Adipocyte (in vitro differentiated cells): ENCODE results near the gene SLC24A1.

Experiments
- DNase-seq: peaks from one replicate; pipeline ENCODE4 v3.0.0-alpha.2; 2015; ENCODE audit warnings: low read depth
- H3K27me3 ChIP-seq: replicated peaks from 2 replicates; pipeline ENCODE4 v1.7.0; 2013; ENCODE audit warnings: mild to moderate bottlenecking, low read length, moderate library complexity; ENCODE audit not compliant: control insufficient read depth, insufficient read depth
- H3K36me3 ChIP-seq: 2 replicates; pipeline ENCODE4 v1.7.0; 2013; ENCODE audit warnings: low read length, mild to moderate bottlenecking, moderate library complexity; ENCODE audit not compliant: control insufficient read depth, insufficient read depth, severe bottlenecking
- H3K4me1 ChIP-seq: 2 replicates; pipeline ENCODE4 v1.7.0; 2013; ENCODE audit warnings: mild to moderate bottlenecking, low read length, moderate library complexity; ENCODE audit not compliant: control insufficient read depth, insufficient read depth
- H3K4me3 ChIP-seq: 2 replicates; pipeline ENCODE4 v1.7.0; 2013; ENCODE audit warnings: mild to moderate bottlenecking, low read length, moderate library complexity
- H3K9ac ChIP-seq: 2 replicates; pipeline ENCODE4 v1.7.0; 2013; ENCODE audit warnings: mild to moderate bottlenecking, low read length, moderate library complexity
- H3K9me3 ChIP-seq: 2 replicates; pipeline ENCODE4 v1.7.0; 2013; ENCODE audit warnings: mild to moderate bottlenecking, low read length, moderate library complexity; ENCODE audit not compliant: control insufficient read depth

The SLC24A1 gene

GRCh38 chr15:65639509-65639908 is 17.8 kb downstream of the SLC24A1 start:
- Histone ChIP-seq H3K9me3 (no peaks in the 10 kb centered on the region), H3K9ac (no peak overlapping the region), H3K36me3 (no peaks in the 10 kb centered on the region), H3K27me3 (no peaks in the 10 kb centered on the region), H3K4me1 (peaks cover 10% of the 10 kb centered on the region), H3K4me3 (no peak overlapping the region)
- no peak for DNase-seq

GRCh38 chr15:65641768-65642475 is 20.2 kb downstream of the SLC24A1 start:
- H3K27me3 ChIP-seq: no peaks in the 10 kb centered on the region
- no peak for DNase-seq

DNA sequence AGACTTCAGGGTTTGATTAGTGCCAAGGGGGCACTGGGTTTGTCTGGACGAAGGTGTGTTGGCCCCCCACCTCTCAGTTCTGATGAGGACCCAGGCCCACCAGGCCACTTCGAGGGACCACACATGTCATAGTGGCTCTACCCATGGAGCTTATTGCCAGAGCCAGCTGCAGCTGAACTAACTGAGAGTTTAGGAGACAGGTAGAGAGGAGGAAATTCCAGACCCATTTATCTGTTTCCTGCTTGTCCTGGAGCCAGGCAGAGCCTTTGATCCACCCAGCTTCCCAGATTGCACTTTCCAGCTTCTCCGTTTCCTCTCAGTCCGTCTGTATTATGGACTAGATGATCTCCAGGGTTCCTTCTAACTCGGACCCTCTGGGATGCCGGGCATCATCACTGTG is 20.9 kb downstream of the SLC24A1 start:
- no peak overlapping the region for H3K4me3 ChIP-seq
- H3K36me3 ChIP-seq: no peaks in the 10 kb centered on the region
- DNase-seq: no peak
- H3K27me3 ChIP-seq: no peaks in the 10 kb centered on the region
- H3K9me3 ChIP-seq: no peaks in the 10 kb centered on the region
- H3K4me1 ChIP-seq: peaks cover 6% of the 10 kb centered on the region
- no peak overlapping the region for H3K9ac ChIP-seq

More at GRCh38 chr15:65641768-65642475, 20.2 kb downstream of the SLC24A1 start:
- Histone ChIP-seq H3K9me3 (no peaks in the 10 kb centered on the region), H3K4me1 (peaks cover 6% of the 10 kb centered on the region), H3K9ac (no peak overlapping the region), H3K4me3 (no peak overlapping the region), H3K36me3 (no peaks in the 10 kb centered on the region)

DNA sequence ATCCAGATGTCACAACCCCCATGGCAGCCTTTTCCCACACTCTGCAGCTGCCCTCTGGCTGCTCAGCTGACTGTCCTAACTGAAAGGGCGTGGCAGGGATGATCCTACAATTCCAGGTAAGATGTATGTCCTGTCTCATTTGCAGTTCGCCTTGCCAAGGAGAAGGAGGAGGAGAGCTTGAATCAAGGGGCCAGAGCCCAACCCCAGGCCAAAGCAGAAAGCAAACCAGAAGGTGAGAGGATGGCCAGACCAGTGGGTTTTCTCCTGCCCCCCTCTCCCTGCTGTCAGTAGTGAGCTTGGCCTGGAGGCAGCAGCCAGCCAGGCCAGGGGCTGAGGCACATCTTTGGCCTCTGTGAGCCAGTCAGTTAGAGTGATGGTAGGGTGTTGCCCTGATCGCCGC is 22.5 kb downstream of the SLC24A1 start:
- Histone ChIP-seq H3K9me3 (no peaks in the 10 kb centered on the region), H3K4me3 (no peak overlapping the region), H3K9ac (no peak overlapping the region), H3K36me3 (no peaks in the 10 kb centered on the region), H3K4me1 (no peaks in the 10 kb centered on the region), H3K27me3 (no peaks in the 10 kb centered on the region)
- DNase-seq: no peak

- no peak for DNase-seq
- no peak overlapping the region for H3K9ac ChIP-seq
These were observed 23.7 kb downstream of the SLC24A1 start for GRCh38 chr15:65645392-65645791.

GRCh38 chr15:65646486-65646885 is 24.7 kb downstream of the SLC24A1 start:
- Histone ChIP-seq H3K27me3 (no peaks in the 10 kb centered on the region), H3K4me1 (no peaks in the 10 kb centered on the region), H3K36me3 (peaks cover 3% of the 10 kb centered on the region), H3K4me3 (no peak overlapping the region), H3K9me3 (no peaks in the 10 kb centered on the region), H3K9ac (no peak overlapping the region)
- peak; percentile 33 for DNase-seq

More at GRCh38 chr15:65645392-65645791, 23.7 kb downstream of the SLC24A1 start:
- Histone ChIP-seq H3K27me3 (no peaks in the 10 kb centered on the region), H3K4me3 (no peak overlapping the region), H3K9me3 (no peaks in the 10 kb centered on the region), H3K4me1 (no peaks in the 10 kb centered on the region), H3K36me3 (no peaks in the 10 kb centered on the region)

GRCh38 chr15:65650312-65651041 is 28.7 kb downstream of the SLC24A1 start:
- H3K4me3 ChIP-seq: no peak overlapping the region
- peaks cover 11% of the 10 kb centered on the region for H3K36me3 ChIP-seq
- no peaks in the 10 kb centered on the region for H3K27me3 ChIP-seq
- H3K9ac ChIP-seq: no peak overlapping the region
- no peaks in the 10 kb centered on the region for H3K9me3 ChIP-seq
- DNase-seq: no peak
- peaks cover 24% of the 10 kb centered on the region for H3K4me1 ChIP-seq

- no peak overlapping the region for H3K4me3 ChIP-seq
- DNase-seq: no peak
These were observed 29.2 kb downstream of the SLC24A1 start for GRCh38 chr15:65651042-65651322.

DNA sequence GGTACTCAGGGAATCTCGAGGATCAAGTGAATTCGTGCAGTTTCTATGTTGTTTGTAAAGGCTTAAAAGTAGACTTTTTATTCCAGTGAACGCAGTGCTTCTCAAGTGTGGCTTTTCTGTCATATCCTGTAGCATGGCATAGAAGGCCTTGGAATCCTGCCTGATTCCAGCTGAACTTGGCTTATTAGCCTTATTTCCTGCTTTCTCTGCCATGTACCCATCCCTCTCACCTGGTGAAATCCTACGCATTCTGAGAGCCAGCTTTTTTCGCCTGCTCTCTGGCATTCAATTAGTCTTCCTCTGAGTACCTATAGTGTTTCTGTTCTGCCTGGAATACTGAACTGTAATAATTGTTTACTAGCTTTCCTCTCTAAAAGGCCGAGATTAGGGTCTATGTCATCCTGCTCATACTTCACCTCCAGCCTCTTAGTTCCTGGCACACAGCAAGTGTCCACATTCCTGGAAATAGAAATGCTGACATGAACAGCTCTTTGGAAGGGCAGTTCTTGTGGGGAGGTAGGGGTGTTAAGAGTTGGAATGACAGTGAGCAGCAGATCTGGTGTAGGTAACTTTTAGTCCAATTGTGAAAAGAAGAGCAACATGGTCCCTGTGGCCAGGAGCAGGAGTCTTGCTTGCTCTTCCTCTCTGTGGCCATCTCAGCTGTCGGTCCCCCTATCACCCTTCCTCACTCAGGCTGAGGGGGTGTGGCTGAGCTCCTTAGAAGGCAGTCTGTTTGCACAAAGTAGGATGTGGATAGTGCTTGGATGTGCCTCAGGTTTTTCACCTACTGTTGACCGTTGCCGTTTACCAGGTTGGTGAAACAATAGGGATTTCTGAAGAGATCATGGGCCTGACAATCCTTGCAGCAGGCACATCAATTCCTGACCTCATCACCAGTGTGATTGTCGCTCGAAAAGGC is 30.4 kb downstream of the SLC24A1 start:
- Histone ChIP-seq H3K36me3 (peaks cover 16% of the 10 kb centered on the region), H3K9ac (no peak overlapping the region), H3K4me3 (no peak overlapping the region), H3K9me3 (no peaks in the 10 kb centered on the region), H3K27me3 (no peaks in the 10 kb centered on the region), H3K4me1 (peaks cover 24% of the 10 kb centered on the region)
- DNase-seq: no peak

More at GRCh38 chr15:65651042-65651322, 29.2 kb downstream of the SLC24A1 start:
- no peak overlapping the region for H3K9ac ChIP-seq
- no peaks in the 10 kb centered on the region for H3K27me3 ChIP-seq
- peaks cover 24% of the 10 kb centered on the region for H3K4me1 ChIP-seq
- peaks cover 15% of the 10 kb centered on the region for H3K36me3 ChIP-seq
- no peaks in the 10 kb centered on the region for H3K9me3 ChIP-seq

DNA sequence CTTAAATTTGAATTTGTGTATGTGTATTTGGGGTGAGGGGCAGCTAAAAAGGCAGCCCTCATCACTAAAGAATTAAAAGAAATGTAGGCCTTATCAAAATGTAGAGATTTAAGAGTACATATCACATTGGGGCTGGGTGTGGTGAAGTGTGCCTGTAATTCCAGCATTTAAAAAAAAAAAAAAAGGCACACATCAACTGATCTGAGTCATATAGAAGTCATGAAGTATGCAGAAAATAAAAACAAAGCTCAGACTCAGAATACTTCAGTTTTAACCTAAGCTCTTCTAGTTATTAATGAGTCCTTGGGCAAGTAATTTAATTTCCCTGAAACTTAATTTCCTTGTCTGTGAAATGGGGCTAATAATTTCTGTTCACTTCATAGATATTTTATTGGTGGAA is 31.6 kb downstream of the SLC24A1 start:
- no peaks in the 10 kb centered on the region for H3K9me3 ChIP-seq
- peaks cover 24% of the 10 kb centered on the region for H3K4me1 ChIP-seq
- peaks cover 16% of the 10 kb centered on the region for H3K36me3 ChIP-seq
- peak; percentile 65 for DNase-seq
- H3K9ac ChIP-seq: peak overlapping the region; percentile 5
- H3K27me3 ChIP-seq: no peaks in the 10 kb centered on the region
- H3K4me3 ChIP-seq: peak overlapping the region; percentile 19
